Breast epithelium (tissue), 3 donors: ENCODE data around the gene METTL14.

ENCODE experiments used
- CTCF ChIP-seq, 3 donors: fragments of 450-650 bp; IDR thresholded peaks; one replicate each; pipeline ENCODE4 v1.5.1; 2016 to 2017; ENCODE audit warnings: antibody characterized with exemption in 3 of 3, mild to moderate bottlenecking in 3 of 3, moderate library complexity in 3 of 3
- POLR2A ChIP-seq: fragments of 450-650 bp; IDR thresholded peaks from one replicate; pipeline ENCODE4 v1.6.1; 2016; ENCODE audit warnings: antibody characterized with exemption, mild to moderate bottlenecking, moderate library complexity
- POLR2AphosphoS5 ChIP-seq, 3 donors: sonication (generic); formaldehyde crosslinking; IDR thresholded peaks; one replicate each; pipeline ENCODE4 v1.6.1; 2017; ENCODE audit warnings: antibody characterized with exemption in 3 of 3

- TF ChIP-seq CTCF (IDR thresholded peaks at IDR 0.05) (no peak), POLR2A (no peak), POLR2AphosphoS5 (IDR thresholded peaks at IDR 0.05) (no peak)
These were observed 25.9 kb downstream of the METTL14 start for GRCh38 chr4:118711052-118711451.
